H9 (cell line): Measurements from ENCODE around the gene H19. TPM values are rescaled to one million over a fixed set of nuclear protein-coding genes. Genes with fewer than 3 reads are reported as not detected.

ENCODE experiments used
- DNase-seq: peaks from one replicate; pipeline ENCODE4 v3.0.0-alpha.2; 2017
- H2AFZ ChIP-seq: one replicate; pipeline ENCODE4 v1.6.1; 2013; ENCODE audit warnings: mild to moderate bottlenecking, low read length, control low read depth, moderate library complexity
- H2AK5ac ChIP-seq: 2 replicates; pipeline ENCODE4 v1.6.1; 2013; ENCODE audit warnings: low read length, control low read depth, mixed read lengths; ENCODE audit not compliant: insufficient read length
- H2BK120ac ChIP-seq: one replicate; pipeline ENCODE4 v1.6.1; 2013; ENCODE audit warnings: low read depth, mild to moderate bottlenecking, low read length, control low read depth, inconsistent platforms; ENCODE audit not compliant: poor library complexity, severe bottlenecking
- H2BK12ac ChIP-seq: 2 replicates; pipeline ENCODE4 v1.6.1; 2013; ENCODE audit warnings: low read length, control low read depth, mixed read lengths, low read depth; ENCODE audit not compliant: insufficient read length
- H2BK15ac ChIP-seq: 2 replicates; pipeline ENCODE4 v1.6.1; 2013; ENCODE audit warnings: low read depth, low read length, control low read depth
- H2BK20ac ChIP-seq: one replicate; pipeline ENCODE4 v1.6.1; 2013; ENCODE audit warnings: low read depth, mild to moderate bottlenecking, low read length, control low read depth, inconsistent platforms; ENCODE audit not compliant: poor library complexity, severe bottlenecking
- H2BK5ac ChIP-seq: 2 replicates; pipeline ENCODE4 v1.6.1; 2013; ENCODE audit warnings: low read length, control low read depth, mixed read lengths; ENCODE audit not compliant: insufficient read length
- H3K14ac ChIP-seq: 2 replicates; pipeline ENCODE4 v1.6.1; 2013; ENCODE audit warnings: low read length, control low read depth; ENCODE audit not compliant: insufficient read depth
- H3K18ac ChIP-seq: 2 replicates; pipeline ENCODE4 v1.6.1; 2013; ENCODE audit warnings: low read depth, mild to moderate bottlenecking, mixed read lengths, low read length, control low read depth; ENCODE audit not compliant: insufficient read length
- H3K23ac ChIP-seq: 2 replicates; pipeline ENCODE4 v1.6.1; 2013; ENCODE audit warnings: low read length, control low read depth, mixed read lengths, low read depth; ENCODE audit not compliant: insufficient read length
- H3K23me2 ChIP-seq: 2 replicates; pipeline ENCODE4 v1.6.1; 2013; ENCODE audit warnings: low read depth, mild to moderate bottlenecking, mixed read lengths, low read length, control low read depth; ENCODE audit not compliant: insufficient read length, poor library complexity, severe bottlenecking
- H3K27ac ChIP-seq: 2 replicates; pipeline ENCODE4 v1.5.1; 2013; ENCODE audit warnings: low read length, control low read depth, mixed read lengths, low read depth; ENCODE audit not compliant: insufficient read length
- H3K27me3 ChIP-seq: 2 replicates; pipeline ENCODE4 v1.6.1; 2013; ENCODE audit warnings: low read length, control low read depth, inconsistent platforms; ENCODE audit not compliant: insufficient read depth
- H3K4ac ChIP-seq: 2 replicates; pipeline ENCODE4 v1.6.1; 2013; ENCODE audit warnings: low read depth, mild to moderate bottlenecking, control low read depth, inconsistent platforms, low read length, moderate library complexity
- H3K4me1 ChIP-seq: 2 replicates; pipeline ENCODE4 v1.6.1; 2013; ENCODE audit warnings: low read length, control low read depth, inconsistent platforms; ENCODE audit not compliant: insufficient read depth
- H3K4me2 ChIP-seq: 2 replicates; pipeline ENCODE4 v1.6.1; 2013; ENCODE audit warnings: low read length, control low read depth, mixed read lengths; ENCODE audit not compliant: insufficient read length, insufficient read depth
- H3K56ac ChIP-seq: 2 replicates; pipeline ENCODE4 v1.6.1; 2013; ENCODE audit warnings: low read depth, mild to moderate bottlenecking, mixed read lengths, low read length, control low read depth; ENCODE audit not compliant: insufficient read length
- H3K79me1 ChIP-seq: 2 replicates; pipeline ENCODE4 v1.6.1; 2013; ENCODE audit warnings: low read depth, mild to moderate bottlenecking, moderate library complexity, low read length, control low read depth, inconsistent platforms; ENCODE audit not compliant: insufficient read depth, poor library complexity, severe bottlenecking
- H3K79me2 ChIP-seq: 2 replicates; pipeline ENCODE4 v1.6.1; 2013; ENCODE audit warnings: low read length, control low read depth, inconsistent platforms; ENCODE audit not compliant: insufficient read depth
- H3K9ac ChIP-seq: 2 replicates; pipeline ENCODE4 v1.6.1; 2013; ENCODE audit warnings: low read length, control low read depth, mixed read lengths; ENCODE audit not compliant: insufficient read length; ENCODE audit errors: extremely low read depth
- H3K9me3 ChIP-seq: one replicate; pipeline ENCODE4 v1.6.1; 2013; ENCODE audit warnings: low read depth, low read length, inconsistent platforms; ENCODE audit not compliant: control insufficient read depth
- H3T11ph ChIP-seq: one replicate; pipeline ENCODE4 v1.6.1; 2013; ENCODE audit warnings: mild to moderate bottlenecking, low read length, control low read depth, inconsistent platforms
- H4K20me1 ChIP-seq: one replicate; pipeline ENCODE4 v1.6.1; 2013; ENCODE audit not compliant: control insufficient read depth, insufficient read length, insufficient read depth
- H4K5ac ChIP-seq: 2 replicates; pipeline ENCODE4 v1.6.1; 2013; ENCODE audit warnings: low read depth, mild to moderate bottlenecking, mixed read lengths, low read length, control low read depth; ENCODE audit not compliant: insufficient read length
- H4K8ac ChIP-seq: replicated peaks from 2 replicates; pipeline ENCODE4 v1.6.1; 2013; ENCODE audit warnings: low read length, control low read depth, mixed read lengths, low read depth; ENCODE audit not compliant: insufficient read length
- H4K91ac ChIP-seq: 2 replicates; pipeline ENCODE4 v1.6.1; 2013; ENCODE audit warnings: low read depth, mild to moderate bottlenecking, moderate library complexity, mixed read lengths, low read length, control low read depth; ENCODE audit not compliant: insufficient read length
- H3K27ac Mint-ChIP-seq, 3 experiments: 2 replicates in 2 of 3; 3 replicates in 1 of 3; pipeline ENCODE4 v1.8.0; 2020 to 2021; ENCODE audit warnings: mixed read lengths in 3 of 3, mild to moderate bottlenecking in 1 of 3, moderate library complexity in 1 of 3
- H3K27me3 Mint-ChIP-seq: 2 replicates; pipeline ENCODE4 v1.8.0; 2021; ENCODE audit warnings: low read depth, mild to moderate bottlenecking, moderate library complexity, mixed read lengths
- H3K36me3 Mint-ChIP-seq, 3 experiments: 2 replicates in 2 of 3; 3 replicates in 1 of 3; pipeline ENCODE4 v1.8.0; 2020 to 2021; ENCODE audit warnings: low read depth in 3 of 3, mixed read lengths in 3 of 3; ENCODE audit not compliant: insufficient read depth in 1 of 3
- H3K4me1 Mint-ChIP-seq, 2 experiments: 2 replicates each; pipeline ENCODE4 v1.8.0; 2020; ENCODE audit warnings: mixed read lengths in 2 of 2
- H3K4me3 Mint-ChIP-seq, 2 experiments: 2 replicates in 1 of 2; 3 replicates in 1 of 2; pipeline ENCODE4 v1.8.0; 2020 to 2021; ENCODE audit warnings: mild to moderate bottlenecking in 2 of 2, mixed read lengths in 2 of 2, moderate library complexity in 1 of 2
- H3K9me3 Mint-ChIP-seq, 2 experiments: 2 replicates in 1 of 2; 3 replicates in 1 of 2; pipeline ENCODE4 v1.8.0; 2020; ENCODE audit warnings: mild to moderate bottlenecking in 2 of 2, mixed read lengths in 2 of 2, moderate library complexity in 1 of 2
- WGBS: extraction: QIAGEN DNeasy Blood & Tissue Kit; methylation state at CpG from one replicate; pipeline ENCODE4 v1.1.7; 2013; ENCODE audit warnings: missing lambda C conversion rate, low lambda C conversion rate, mixed read lengths; ENCODE audit not compliant: insufficient read length; ENCODE audit errors: extremely low coverage; 5-methylcytosine and 5-hydroxymethylcytosine counted together
- total RNA-seq: library from RNA; stranded (reverse); gene quantifications from 2 replicates; pipeline ENCODE4 v1.2.1, GENCODE V29; 2021
- TF ChIP-seq, protein P1 (sequence below): fragments of 200-600 bp; sonication (generic); conservative IDR thresholded peaks from 3 replicates; pipeline ENCODE4 v1.8.0; 2021; ENCODE audit warnings: antibody characterized with exemption, mild to moderate bottlenecking

H19 gene
- total RNA-seq, 1 experiment from 2014 or later = 10.7 TPM

DNA sequence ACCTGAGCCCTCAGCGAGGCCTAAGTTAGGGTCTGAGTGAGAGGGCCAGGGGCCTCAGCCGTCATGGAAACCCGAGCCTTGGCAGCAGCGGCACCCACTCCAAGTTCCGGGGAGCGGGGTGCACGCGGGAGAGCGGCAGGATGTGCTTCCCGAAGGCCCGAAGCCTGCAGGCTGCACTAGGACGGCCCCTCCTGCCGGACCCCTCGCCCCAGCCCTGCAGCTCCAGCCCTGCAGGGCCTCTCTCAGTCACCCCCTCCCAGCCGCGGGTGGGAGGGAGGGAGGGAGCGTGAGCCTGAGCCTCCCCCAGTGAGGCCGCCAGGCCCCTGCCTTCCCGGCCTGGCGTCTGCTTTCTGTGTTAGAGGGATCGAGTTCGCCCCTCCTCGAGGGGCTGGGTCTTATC, 27.9 kb downstream of the H19 start:
- no peak overlapping the region for H3K9ac ChIP-seq
- H2BK120ac ChIP-seq = no peak overlapping the region
- no peak overlapping the region for H2BK15ac ChIP-seq
- H3K9me3 ChIP-seq = no peaks in the 10 kb centered on the region
- H2BK5ac ChIP-seq = no peak overlapping the region
- H3K56ac ChIP-seq = no peak overlapping the region
- H3K4me2 ChIP-seq = no peak overlapping the region
- TF ChIP-seq, protein P1, sequence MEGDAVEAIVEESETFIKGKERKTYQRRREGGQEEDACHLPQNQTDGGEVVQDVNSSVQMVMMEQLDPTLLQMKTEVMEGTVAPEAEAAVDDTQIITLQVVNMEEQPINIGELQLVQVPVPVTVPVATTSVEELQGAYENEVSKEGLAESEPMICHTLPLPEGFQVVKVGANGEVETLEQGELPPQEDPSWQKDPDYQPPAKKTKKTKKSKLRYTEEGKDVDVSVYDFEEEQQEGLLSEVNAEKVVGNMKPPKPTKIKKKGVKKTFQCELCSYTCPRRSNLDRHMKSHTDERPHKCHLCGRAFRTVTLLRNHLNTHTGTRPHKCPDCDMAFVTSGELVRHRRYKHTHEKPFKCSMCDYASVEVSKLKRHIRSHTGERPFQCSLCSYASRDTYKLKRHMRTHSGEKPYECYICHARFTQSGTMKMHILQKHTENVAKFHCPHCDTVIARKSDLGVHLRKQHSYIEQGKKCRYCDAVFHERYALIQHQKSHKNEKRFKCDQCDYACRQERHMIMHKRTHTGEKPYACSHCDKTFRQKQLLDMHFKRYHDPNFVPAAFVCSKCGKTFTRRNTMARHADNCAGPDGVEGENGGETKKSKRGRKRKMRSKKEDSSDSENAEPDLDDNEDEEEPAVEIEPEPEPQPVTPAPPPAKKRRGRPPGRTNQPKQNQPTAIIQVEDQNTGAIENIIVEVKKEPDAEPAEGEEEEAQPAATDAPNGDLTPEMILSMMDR = no peak
- no peak overlapping the region for H3K4me3 Mint-ChIP-seq
- no peaks in the 10 kb centered on the region for H3K79me1 ChIP-seq
- no peak overlapping the region for H3K23ac ChIP-seq
- H4K20me1 ChIP-seq = no peaks in the 10 kb centered on the region
- H3K27ac ChIP-seq = no peak overlapping the region
- no peaks in the 10 kb centered on the region for H3K27me3 Mint-ChIP-seq
- H3K14ac ChIP-seq = no peak overlapping the region
- H3K18ac ChIP-seq = no peak overlapping the region
- H3K23me2 ChIP-seq = no peaks in the 10 kb centered on the region
- no peak overlapping the region for H2BK20ac ChIP-seq
- no peak overlapping the region for H3K4ac ChIP-seq
- no peak overlapping the region for H4K5ac ChIP-seq
- no CpG with 5 or more reads among the region's 23 CpGs for WGBS
- H3K27me3 ChIP-seq = no peaks in the 10 kb centered on the region
- no peaks in the 10 kb centered on the region for H3K36me3 Mint-ChIP-seq
- H3K79me2 ChIP-seq = no peaks in the 10 kb centered on the region
- no peaks in the 10 kb centered on the region for H3K9me3 Mint-ChIP-seq
- no peaks in the 10 kb centered on the region for H3K4me1 ChIP-seq
- no peak overlapping the region for H3T11ph ChIP-seq
- H2AFZ ChIP-seq = no peak overlapping the region
- no peak overlapping the region for H4K91ac ChIP-seq
- H2BK12ac ChIP-seq = no peak overlapping the region
- H3K27ac Mint-ChIP-seq = no peak overlapping the region
- H3K4me1 Mint-ChIP-seq = no peaks in the 10 kb centered on the region
- H4K8ac ChIP-seq = no peak overlapping the region
- H2AK5ac ChIP-seq = no peak overlapping the region
- DNase-seq = no peak
